Transverse colon (tissue), 4 donors: ENCODE results near the gene NCKAP5. TPM values are rescaled to one million over a fixed set of nuclear protein-coding genes. Genes with fewer than 3 reads are reported as not detected.

Experiments used
- DNase-seq: peaks from one replicate; pipeline ENCODE4 v3.0.0-alpha.2; 2019
- H3K27ac ChIP-seq, 4 donors: fragments of 200-600 bp; sonication (generic); 2 replicates each; pipeline ENCODE4 v1.5.1; 2016 to 2018; ENCODE audit warnings: inconsistent platforms in 4 of 4
- H3K27me3 ChIP-seq: fragments of 200-600 bp; sonication (generic); 2 replicates; pipeline ENCODE4 v1.5.1; 2017; ENCODE audit warnings: inconsistent platforms
- H3K36me3 ChIP-seq, 4 donors: fragments of 200-600 bp; sonication (generic); 2 replicates each; pipeline ENCODE4 v1.5.1; 2017 to 2019; ENCODE audit warnings: inconsistent platforms in 4 of 4
- H3K4me1 ChIP-seq, 4 donors: fragments of 200-600 bp; sonication (generic); 2 replicates each; pipeline ENCODE4 v1.5.1; 2017 to 2020; ENCODE audit warnings: inconsistent platforms in 4 of 4
- H3K4me3 ChIP-seq, 4 donors: fragments of 200-600 bp; sonication (generic); 1 replicate in 1 of 4; 2 replicates in 3 of 4; pipeline versions ENCODE4 v1.5.1 to v1.6.1; 2017 to 2019; ENCODE audit warnings: inconsistent platforms in 4 of 4
- H3K9me3 ChIP-seq, 2 donors: fragments of 200-600 bp; sonication (generic); 2 replicates each; pipeline ENCODE4 v1.5.1; 2017 to 2019; ENCODE audit warnings: inconsistent platforms in 2 of 2
- EP300 ChIP-seq: sonication (generic); formaldehyde crosslinking; IDR thresholded peaks from one replicate; pipeline ENCODE4 v1.6.1; 2017; ENCODE audit warnings: antibody characterized with exemption, low read depth
- POLR2A ChIP-seq: fragments of 450-650 bp; IDR thresholded peaks from one replicate; pipeline ENCODE4 v1.6.1; 2016; ENCODE audit warnings: antibody characterized with exemption, mild to moderate bottlenecking, moderate library complexity
- POLR2AphosphoS5 ChIP-seq, 3 donors: sonication (generic); formaldehyde crosslinking; IDR thresholded peaks; one replicate each; pipeline ENCODE4 v1.6.1; 2016; ENCODE audit warnings: antibody characterized with exemption in 3 of 3
- WGBS, 2 donors: methylation state at CpG; one replicate each; pipeline ENCODE4 v1.1.5; 2018; ENCODE audit warnings: low coverage in 1 of 2; 5-methylcytosine and 5-hydroxymethylcytosine counted together
- in situ Hi-C, 4 donors: fragments of 200-750 bp; cut with MboI; loops; one replicate each; pipeline versions ENCODE4 v1.15.0 to v1.15.1; 2017; ENCODE audit warnings: low sequenced_read_pairs in 3 of 4, low pct_ligation_motif_present in 1 of 4, low pct_unique_long_range_greater_than_20kb in 1 of 4
- intact Hi-C: fragments of 100-400 bp; cut with DNase I; formaldehyde crosslinking; loops from one replicate; pipeline ENCODE4 v1.15.1; 2023; ENCODE audit warnings: low total_unique reads
- total RNA-seq, 4 donors: library from RNA; depleted of rRNA; stranded (reverse); fragments of >200 nt; gene quantifications; one replicate each; pipeline ENCODE4 v1.1.0, GENCODE V29; 2016
- TF ChIP-seq, protein P1 (sequence below), 5 experiments: fragments of 200-600 bp in 3 of 5; fragments of 450-650 bp in 2 of 5; sonication (generic) in 3 of 5; IDR thresholded peaks; 1 replicate in 2 of 5; 2 replicates in 3 of 5; pipeline ENCODE4 v1.5.1; 2016 to 2017; ENCODE audit warnings: antibody characterized with exemption in 5 of 5, inconsistent platforms in 3 of 5, mild to moderate bottlenecking in 2 of 5, moderate library complexity in 1 of 5

The NCKAP5 gene
- total RNA-seq, 4 donors from 2014 or later: 1.1 to 10.9 (median 5.0) TPM

DNA sequence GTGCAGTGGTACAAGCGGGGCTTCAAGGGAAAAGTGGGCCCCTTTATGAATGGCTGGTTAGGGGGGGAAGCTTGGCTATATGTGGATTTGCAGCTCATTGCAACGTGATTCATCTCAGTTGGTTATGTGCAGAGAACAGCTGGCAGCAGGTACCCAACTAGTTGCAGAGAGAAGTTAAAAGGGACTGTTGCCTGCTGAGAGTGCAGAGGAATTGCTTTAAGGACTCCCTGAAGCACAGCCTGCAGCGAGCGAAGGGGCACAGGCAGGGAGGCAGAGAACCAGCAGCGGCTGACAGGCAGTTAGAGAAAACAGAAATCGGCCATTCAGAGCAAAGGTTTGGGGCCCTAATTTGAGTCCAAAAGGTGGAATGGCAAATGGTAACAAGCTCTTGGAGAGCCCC, 620.1 kb downstream of the NCKAP5 start:
- in situ Hi-C loops: no loop called here
- WGBS, 2 donors: 83 to 88% methylated on average over 4 to 6 of the region's 6 CpGs

DNA sequence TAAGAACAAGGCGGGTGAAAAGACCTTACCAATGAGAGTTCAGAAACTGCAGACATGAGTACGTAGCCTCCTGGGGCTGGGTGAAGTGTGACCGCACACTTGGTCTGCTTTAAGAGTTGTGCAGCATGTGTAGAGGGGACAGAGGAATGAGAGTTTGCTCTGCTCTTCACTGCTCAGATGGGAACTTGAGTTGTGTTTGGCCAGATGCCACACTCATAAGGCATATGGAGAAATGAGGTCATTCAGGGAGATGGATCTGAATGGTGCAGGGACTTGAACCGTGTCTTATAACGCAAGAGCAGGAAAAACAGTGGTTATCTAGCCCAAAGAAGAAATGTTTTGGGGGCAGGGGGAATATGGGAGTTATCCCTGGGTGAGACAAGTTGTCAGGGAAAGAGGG, 624.4 kb downstream of the NCKAP5 start:
- no peak for DNase-seq
- no peak overlapping the region for H3K4me3 ChIP-seq
- H3K36me3 ChIP-seq: no peaks in the 10 kb centered on the region
- in situ Hi-C loops: no loop called here
- 84 to 92% methylated on average over 5 of the region's 5 CpGs for WGBS, 2 donors
- no peaks in the 10 kb centered on the region for H3K4me1 ChIP-seq
- TF ChIP-seq EP300: no peak
- TF ChIP-seq, protein P1, sequence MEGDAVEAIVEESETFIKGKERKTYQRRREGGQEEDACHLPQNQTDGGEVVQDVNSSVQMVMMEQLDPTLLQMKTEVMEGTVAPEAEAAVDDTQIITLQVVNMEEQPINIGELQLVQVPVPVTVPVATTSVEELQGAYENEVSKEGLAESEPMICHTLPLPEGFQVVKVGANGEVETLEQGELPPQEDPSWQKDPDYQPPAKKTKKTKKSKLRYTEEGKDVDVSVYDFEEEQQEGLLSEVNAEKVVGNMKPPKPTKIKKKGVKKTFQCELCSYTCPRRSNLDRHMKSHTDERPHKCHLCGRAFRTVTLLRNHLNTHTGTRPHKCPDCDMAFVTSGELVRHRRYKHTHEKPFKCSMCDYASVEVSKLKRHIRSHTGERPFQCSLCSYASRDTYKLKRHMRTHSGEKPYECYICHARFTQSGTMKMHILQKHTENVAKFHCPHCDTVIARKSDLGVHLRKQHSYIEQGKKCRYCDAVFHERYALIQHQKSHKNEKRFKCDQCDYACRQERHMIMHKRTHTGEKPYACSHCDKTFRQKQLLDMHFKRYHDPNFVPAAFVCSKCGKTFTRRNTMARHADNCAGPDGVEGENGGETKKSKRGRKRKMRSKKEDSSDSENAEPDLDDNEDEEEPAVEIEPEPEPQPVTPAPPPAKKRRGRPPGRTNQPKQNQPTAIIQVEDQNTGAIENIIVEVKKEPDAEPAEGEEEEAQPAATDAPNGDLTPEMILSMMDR (IDR thresholded peaks at IDR 0.05): no peak
- no peaks in the 10 kb centered on the region for H3K9me3 ChIP-seq
- no peaks in the 10 kb centered on the region for H3K27me3 ChIP-seq
- intact Hi-C loops: no loop called here
- H3K27ac ChIP-seq: no peak overlapping the region

More for the DNA sequence above, 620.1 kb downstream of the NCKAP5 start:
- Histone ChIP-seq H3K4me3 (no peak overlapping the region), H3K9me3 (no peaks in the 10 kb centered on the region), H3K4me1 (no peaks in the 10 kb centered on the region), H3K27ac (no peak overlapping the region), H3K36me3 (no peaks in the 10 kb centered on the region), H3K27me3 (no peaks in the 10 kb centered on the region)
- intact Hi-C loops: no loop called here
- no peak for DNase-seq
- TF ChIP-seq POLR2AphosphoS5 (IDR thresholded peaks at IDR 0.05) (no peak), POLR2A (no peak)

DNA sequence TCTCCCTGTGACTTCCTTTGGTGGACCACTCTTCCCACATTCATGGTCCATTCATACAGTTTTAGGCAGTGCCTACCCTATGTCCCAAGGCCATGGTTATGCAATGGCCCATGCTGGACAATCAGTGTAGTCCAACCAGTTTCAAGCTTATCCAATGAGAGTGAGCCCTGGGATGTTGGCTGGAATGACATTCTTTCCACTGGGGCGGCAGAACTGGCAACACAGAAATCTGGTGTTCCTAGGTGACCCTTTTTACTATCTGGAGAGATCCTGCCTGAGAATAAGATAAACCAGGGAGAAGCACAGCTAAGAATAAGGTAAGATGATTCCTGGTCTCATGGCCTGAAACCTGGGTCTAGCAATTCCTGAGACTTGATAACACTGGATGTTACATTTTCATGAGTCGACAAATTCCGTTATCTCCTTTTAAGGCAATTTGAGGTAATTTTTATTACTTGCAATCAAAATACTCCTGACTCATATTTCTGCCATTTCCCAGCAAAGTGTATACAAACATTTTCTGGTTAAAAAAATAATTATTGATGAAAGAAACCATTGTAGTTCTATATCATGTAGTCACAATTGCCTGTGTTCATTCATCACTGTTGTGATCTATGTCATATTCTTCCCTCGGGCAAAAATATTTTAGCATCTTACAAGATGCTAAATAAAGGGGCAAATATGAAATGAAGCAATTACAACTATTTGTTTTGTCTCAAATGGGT, 626.8 kb downstream of the NCKAP5 start:
- intact Hi-C loops (no loop called here), in situ Hi-C loops (no loop called here)
- no peak overlapping the region for H3K27ac ChIP-seq
- H3K36me3 ChIP-seq: no peaks in the 10 kb centered on the region
- H3K9me3 ChIP-seq: no peaks in the 10 kb centered on the region
- H3K27me3 ChIP-seq: no peaks in the 10 kb centered on the region
- WGBS, 2 donors: 90 to 93% methylated on average over 3 to 4 of the region's 4 CpGs
- no peak for TF ChIP-seq EP300
- TF ChIP-seq POLR2A: no peak
- TF ChIP-seq, protein P1 (IDR thresholded peaks at IDR 0.05): no peak
- TF ChIP-seq POLR2AphosphoS5 (IDR thresholded peaks at IDR 0.05): no peak
- H3K4me3 ChIP-seq: no peak overlapping the region
- DNase-seq: no peak
- H3K4me1 ChIP-seq: no peaks in the 10 kb centered on the region

DNA sequence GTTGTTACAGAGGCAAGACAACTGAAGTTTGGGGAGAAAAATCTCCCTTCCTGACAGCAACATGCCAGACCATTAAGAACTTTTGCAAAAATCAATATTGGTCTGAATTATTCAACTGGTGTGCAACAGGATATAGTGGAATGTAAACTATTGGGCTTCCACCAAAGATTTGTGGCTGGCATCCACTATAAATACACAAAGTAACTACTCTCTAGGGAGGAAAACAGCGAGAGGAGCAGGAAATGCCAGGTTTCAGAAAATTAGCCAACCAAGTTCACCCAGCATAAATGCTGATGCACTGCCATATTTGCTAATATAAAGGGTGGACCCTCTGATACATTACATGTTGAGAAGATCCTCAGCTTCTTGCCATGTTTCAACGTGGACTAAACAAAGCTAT, 630.6 kb downstream of the NCKAP5 start:
- 14 to 57% methylated on average over 1 to 2 of the region's 2 CpGs for WGBS, 2 donors

More for the DNA sequence above, 630.6 kb downstream of the NCKAP5 start:
- in situ Hi-C loops (no loop called here), intact Hi-C loops (no loop called here)
- TF ChIP-seq, protein P1 (IDR thresholded peaks at IDR 0.05): no peak
- TF ChIP-seq EP300: no peak
- TF ChIP-seq POLR2A: no peak
- TF ChIP-seq POLR2AphosphoS5 (IDR thresholded peaks at IDR 0.05): no peak
- Histone ChIP-seq H3K9me3 (no peaks in the 10 kb centered on the region), H3K27ac (no peak overlapping the region), H3K4me1 (no peaks in the 10 kb centered on the region), H3K4me3 (no peak overlapping the region), H3K27me3 (no peaks in the 10 kb centered on the region), H3K36me3 (no peaks in the 10 kb centered on the region)
- no peak for DNase-seq
